DOHH2 (cell line): ENCODE measurements around the gene PLXNA2.

ENCODE experiments used
- H3F3A ChIP-seq: fragments of 200-600 bp; sonication (generic), shearing (Covaris generic); 2 replicates; pipeline ENCODE4 v1.6.0; 2016; ENCODE audit warnings: antibody characterized with exemption, mild to moderate bottlenecking; ENCODE audit not compliant: control insufficient read depth, insufficient read depth
- H3K27ac ChIP-seq: fragments of 200-600 bp; sonication (generic); 2 replicates; pipeline ENCODE4 v1.5.1; 2014; ENCODE audit warnings: low read depth, mild to moderate bottlenecking, low read length, moderate library complexity
- H3K27me3 ChIP-seq: fragments of 200-600 bp; sonication (generic); 2 replicates; pipeline ENCODE4 v1.6.1; 2014; ENCODE audit warnings: mild to moderate bottlenecking, low read length, mixed read lengths; ENCODE audit not compliant: control insufficient read depth
- H3K36me3 ChIP-seq: fragments of 200-600 bp; sonication (generic); 2 replicates; pipeline ENCODE4 v1.6.1; 2014; ENCODE audit warnings: mild to moderate bottlenecking, low read length, moderate library complexity, mixed read lengths; ENCODE audit not compliant: control insufficient read depth
- H3K4me1 ChIP-seq: fragments of 200-600 bp; sonication (generic); 2 replicates; pipeline ENCODE4 v1.6.1; 2014; ENCODE audit warnings: mild to moderate bottlenecking, low read length, mixed read lengths; ENCODE audit not compliant: control insufficient read depth
- H3K4me2 ChIP-seq: fragments of 200-600 bp; sonication (generic); 2 replicates; pipeline ENCODE4 v1.6.0; 2014; ENCODE audit warnings: mild to moderate bottlenecking, low read length, moderate library complexity
- H3K4me3 ChIP-seq: fragments of 200-600 bp; sonication (generic); 2 replicates; pipeline ENCODE4 v1.5.1; 2014; ENCODE audit warnings: mild to moderate bottlenecking, low read length, mixed read lengths
- H3K79me2 ChIP-seq: fragments of 200-600 bp; sonication (generic); 2 replicates; pipeline ENCODE4 v1.6.1; 2014; ENCODE audit warnings: mild to moderate bottlenecking, low read length, mixed read lengths; ENCODE audit not compliant: control insufficient read depth
- H3K9me2 ChIP-seq: fragments of 200-600 bp; sonication (generic); replicated peaks from 2 replicates; pipeline ENCODE4 v1.6.1; 2014; ENCODE audit warnings: mild to moderate bottlenecking, low read length, mixed read lengths; ENCODE audit not compliant: control insufficient read depth
- H3K9me3 ChIP-seq: fragments of 200-600 bp; sonication (generic); 2 replicates; pipeline ENCODE4 v1.6.1; 2014; ENCODE audit warnings: antibody characterized with exemption, low read length, mixed read lengths; ENCODE audit not compliant: control insufficient read depth, insufficient read depth
- H4K20me1 ChIP-seq: fragments of 200-600 bp; sonication (generic); 2 replicates; pipeline ENCODE4 v1.6.0; 2014; ENCODE audit warnings: low read depth, mild to moderate bottlenecking, antibody characterized with exemption, low read length, moderate library complexity; ENCODE audit not compliant: control insufficient read depth, insufficient read depth
- CTCF ChIP-seq: fragments of 200-600 bp; sonication (generic); IDR thresholded peaks from one replicate; pipeline ENCODE4 v1.5.1; 2014; ENCODE audit warnings: antibody characterized with exemption, mild to moderate bottlenecking, low read depth, low read length; ENCODE audit not compliant: poor library complexity, severe bottlenecking
- EZH2phosphoT487 ChIP-seq: fragments of 200-600 bp; sonication (generic); IDR thresholded peaks from 2 replicates; pipeline ENCODE4 v1.6.1; 2017; ENCODE audit warnings: borderline replicate concordance, mild to moderate bottlenecking, antibody characterized with exemption, low read length, moderate library complexity, mixed read lengths

The PLXNA2 gene

GRCh38 chr1:207992677-207993236 is 251.4 kb downstream of the PLXNA2 start:
- Histone ChIP-seq H4K20me1 (no peaks in the 10 kb centered on the region), H3K4me3 (no peak overlapping the region), H3F3A (no peaks in the 10 kb centered on the region), H3K79me2 (no peaks in the 10 kb centered on the region), H3K4me2 (no peak overlapping the region), H3K27me3 (no peaks in the 10 kb centered on the region), H3K27ac (no peak overlapping the region), H3K4me1 (no peaks in the 10 kb centered on the region), H3K9me3 (no peaks in the 10 kb centered on the region), H3K9me2 (no peaks in the 10 kb centered on the region), H3K36me3 (no peaks in the 10 kb centered on the region)
- TF ChIP-seq CTCF (no peak), EZH2phosphoT487 (no peak)

DNA sequence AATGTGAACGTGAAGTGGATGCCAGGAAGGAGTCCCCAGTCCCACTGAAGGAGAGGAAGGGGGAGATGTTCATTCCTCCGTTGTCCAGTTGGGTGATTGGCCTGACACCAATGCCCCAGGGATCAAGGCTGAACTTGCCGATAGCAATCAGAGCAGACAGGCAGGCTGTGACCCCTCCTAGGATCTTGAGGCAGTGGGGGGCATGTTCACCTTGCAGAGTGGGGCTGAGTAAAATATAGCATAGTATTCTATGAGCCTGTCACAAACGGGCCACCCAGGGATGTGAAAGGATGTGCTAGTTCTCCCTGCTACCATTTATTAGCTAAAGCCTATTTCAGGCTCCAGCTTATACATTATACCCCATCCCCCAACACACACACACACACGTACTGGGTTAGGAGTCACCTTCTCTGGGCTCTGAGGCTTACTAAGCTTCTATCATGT is 252.6 kb downstream of the PLXNA2 start:
- Histone ChIP-seq H3K4me2 (no peak overlapping the region), H3K9me2 (no peaks in the 10 kb centered on the region)

DNA sequence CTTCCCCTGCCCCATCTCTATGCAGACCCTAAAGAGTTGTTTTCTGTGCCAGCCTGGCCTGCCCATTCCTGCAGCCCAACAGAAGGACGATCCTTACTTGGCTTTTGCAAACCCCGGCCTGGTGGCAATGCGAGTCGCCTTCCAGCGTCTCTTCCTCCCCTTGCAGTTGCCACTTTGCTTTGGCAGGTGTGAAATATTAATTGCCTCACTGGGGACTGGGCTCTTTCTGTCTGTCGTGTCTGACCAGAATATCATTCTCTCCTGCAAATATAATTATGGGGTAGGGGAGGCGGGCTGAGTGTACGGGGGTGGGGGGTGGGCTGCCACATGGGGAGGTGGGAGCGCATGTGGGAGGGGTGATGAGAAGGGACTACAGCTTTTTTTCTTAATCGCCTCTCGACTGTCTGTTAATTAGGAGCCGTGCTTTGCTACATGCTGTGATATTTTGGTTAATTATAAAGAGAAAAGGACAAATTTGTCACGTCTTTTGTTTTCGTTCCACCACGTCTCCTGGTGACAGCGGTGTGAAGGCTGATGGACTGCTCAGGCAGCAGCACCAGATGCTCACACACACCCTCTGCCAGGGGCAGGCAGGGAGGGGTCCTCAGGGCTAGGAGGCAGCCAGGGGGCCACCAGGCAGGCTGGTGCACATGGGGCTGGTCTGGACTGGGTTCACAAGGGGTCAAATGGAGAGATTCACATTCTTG is 253.2 kb downstream of the PLXNA2 start:
- H3K79me2 ChIP-seq = no peaks in the 10 kb centered on the region
- TF ChIP-seq EZH2phosphoT487 = no peak
- TF ChIP-seq CTCF = no peak
- no peaks in the 10 kb centered on the region for H3K9me2 ChIP-seq
- H3K27me3 ChIP-seq = no peaks in the 10 kb centered on the region
- no peak overlapping the region for H3K4me2 ChIP-seq
- H3K4me1 ChIP-seq = no peaks in the 10 kb centered on the region
- no peaks in the 10 kb centered on the region for H4K20me1 ChIP-seq
- H3K36me3 ChIP-seq = no peaks in the 10 kb centered on the region
- no peaks in the 10 kb centered on the region for H3K9me3 ChIP-seq
- no peak overlapping the region for H3K4me3 ChIP-seq
- H3K27ac ChIP-seq = no peak overlapping the region
- no peaks in the 10 kb centered on the region for H3F3A ChIP-seq

More for the DNA sequence above, 252.6 kb downstream of the PLXNA2 start:
- TF ChIP-seq EZH2phosphoT487 (no peak), CTCF (no peak)
- Histone ChIP-seq H4K20me1 (no peaks in the 10 kb centered on the region), H3K27me3 (no peaks in the 10 kb centered on the region), H3K9me3 (no peaks in the 10 kb centered on the region), H3F3A (no peaks in the 10 kb centered on the region), H3K36me3 (no peaks in the 10 kb centered on the region), H3K4me1 (no peaks in the 10 kb centered on the region), H3K27ac (no peak overlapping the region), H3K4me3 (no peak overlapping the region), H3K79me2 (no peaks in the 10 kb centered on the region)
